Lung microvascular endothelial cell (primary cell): ENCODE results near the gene BEST1. TPM values are rescaled to one million over a fixed set of nuclear protein-coding genes. Genes with fewer than 3 reads are reported as not detected.
"Not testable (repeated sequence)": the region's sequence is repeated elsewhere in the genome, so short reads cannot be mapped to it uniquely, and the experiment has no call there.

Experiments
- DNase-seq, 2 donors: peaks; one replicate each; pipeline versions ENCODE4 v3.0.0 to v3.0.0-alpha.2; 2010; ENCODE audit warnings: low read depth in 2 of 2
- total RNA-seq: library from RNA; depleted of rRNA; stranded (reverse); fragments of >200 nt; gene quantifications from 2 replicates; pipeline ENCODE4 v1.2.1, GENCODE V29; 2014

The BEST1 gene
- total RNA-seq, 1 donor from 2014 or later: under 0.01 TPM

DNA sequence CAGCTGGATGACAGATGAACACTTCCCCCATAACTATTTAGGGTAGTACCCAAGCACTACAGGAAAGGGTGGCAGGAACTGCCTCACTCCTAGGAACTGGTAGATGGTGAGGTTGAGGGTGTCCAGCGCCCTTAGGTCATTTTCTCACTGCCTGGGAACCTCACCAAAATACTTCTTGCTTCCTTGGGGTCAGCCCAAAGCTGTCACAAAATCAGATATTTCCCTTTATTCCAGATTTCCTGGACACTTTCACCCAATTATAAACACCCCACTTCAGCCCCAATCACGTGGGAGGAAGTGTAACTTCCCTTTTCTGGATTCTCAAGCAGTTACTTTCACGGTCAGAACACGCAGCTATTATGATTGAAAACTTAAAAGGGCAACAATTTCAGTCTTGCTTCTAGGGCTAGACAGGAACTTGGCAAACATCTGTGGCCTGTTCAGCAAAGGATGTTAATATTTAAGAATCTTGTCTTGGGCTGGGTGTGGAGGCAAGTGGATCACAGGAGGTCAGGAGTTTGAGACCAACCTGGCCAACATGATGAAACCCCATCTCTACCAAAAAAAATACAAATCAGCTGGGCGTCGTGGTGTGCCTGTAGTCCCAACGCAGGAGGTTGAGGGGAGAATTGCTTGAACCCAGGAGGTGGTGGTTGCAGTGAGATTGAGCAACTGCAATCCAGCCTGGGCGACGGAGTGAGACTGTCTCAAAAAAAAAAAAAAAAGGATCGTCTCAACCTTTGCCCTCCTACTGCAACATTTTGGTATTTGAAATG lies 13.3 kb downstream of the BEST1 start:
- DNase-seq: peak; percentile 39 to 76

DNA sequence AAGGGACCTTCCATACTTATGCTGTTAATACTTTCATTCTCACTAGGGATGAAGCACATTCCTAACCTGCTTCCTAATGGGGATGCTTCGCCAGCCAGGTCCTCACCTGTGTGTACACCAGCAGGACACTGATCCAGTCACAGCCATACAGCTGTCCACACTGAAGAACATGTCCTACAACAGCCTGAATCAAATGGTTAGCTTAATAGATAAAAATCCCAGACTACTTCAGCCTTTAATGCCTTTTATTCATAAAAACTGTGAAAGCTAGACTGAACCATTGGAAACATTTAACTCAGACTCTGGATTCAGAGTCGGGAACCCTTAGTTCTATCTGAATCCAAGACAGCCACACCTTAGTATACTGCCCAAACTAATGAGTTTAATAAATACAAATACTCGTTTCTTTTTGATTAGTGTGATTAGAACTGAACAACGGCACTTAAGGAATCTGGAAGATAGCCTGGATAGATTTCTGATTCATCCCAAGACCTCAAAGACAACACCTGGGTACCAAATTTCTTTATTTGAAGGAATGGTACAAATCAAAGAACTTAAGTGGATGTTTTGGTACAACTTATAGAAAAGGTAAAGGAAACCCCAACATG lies 14.0 kb downstream of the BEST1 start:
- no peak for DNase-seq

DNA sequence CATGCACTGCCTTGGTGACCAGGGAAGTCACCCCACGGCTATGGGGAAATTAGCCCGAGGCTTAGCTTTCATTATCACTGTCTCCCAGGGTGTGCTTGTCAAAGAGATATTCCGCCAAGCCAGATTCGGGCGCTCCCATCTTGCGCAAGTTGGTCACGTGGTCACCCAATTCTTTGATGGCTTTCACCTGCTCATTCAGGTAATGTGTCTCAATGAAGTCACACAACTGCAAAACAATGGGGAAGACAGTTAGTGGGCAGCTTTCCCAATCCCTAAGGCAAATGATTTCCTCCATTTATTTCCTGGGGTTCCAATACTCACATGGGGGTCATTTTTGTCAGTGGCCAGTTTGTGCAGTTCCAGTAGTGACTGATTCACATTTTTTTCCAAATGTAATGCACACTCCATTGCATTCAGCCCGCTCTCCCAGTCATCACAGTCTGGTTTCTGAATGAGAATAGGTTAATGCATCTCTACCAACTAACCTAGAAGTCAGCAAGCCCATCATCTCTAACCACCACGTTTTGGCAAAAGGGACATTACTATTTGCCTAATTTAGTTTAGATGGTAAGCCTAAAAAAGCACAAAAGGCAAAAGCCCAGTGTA lies 14.6 kb downstream of the BEST1 start:
- DNase-seq: not testable (repeated sequence)

DNA sequence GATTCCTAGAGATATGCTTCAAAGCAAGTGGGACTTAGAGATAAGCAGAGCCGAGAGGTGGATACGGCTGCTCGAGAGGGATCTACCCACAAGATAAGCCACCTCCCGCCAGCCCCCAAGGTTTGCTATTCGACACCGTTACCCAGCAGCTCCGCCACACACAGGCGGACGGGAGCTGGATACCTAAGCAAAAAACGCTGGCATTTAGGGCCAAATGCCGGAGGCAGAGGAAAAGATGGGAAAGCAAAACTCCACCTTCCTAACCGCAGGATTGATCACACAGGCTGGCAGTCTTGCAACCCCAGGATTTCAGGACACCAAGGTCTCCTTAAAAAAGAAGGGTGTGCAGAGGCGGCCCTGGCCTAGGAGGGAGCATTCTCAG lies 16.6 kb downstream of the BEST1 start:
- peak in 1 of 2 donors; percentile 36 for DNase-seq

DNA sequence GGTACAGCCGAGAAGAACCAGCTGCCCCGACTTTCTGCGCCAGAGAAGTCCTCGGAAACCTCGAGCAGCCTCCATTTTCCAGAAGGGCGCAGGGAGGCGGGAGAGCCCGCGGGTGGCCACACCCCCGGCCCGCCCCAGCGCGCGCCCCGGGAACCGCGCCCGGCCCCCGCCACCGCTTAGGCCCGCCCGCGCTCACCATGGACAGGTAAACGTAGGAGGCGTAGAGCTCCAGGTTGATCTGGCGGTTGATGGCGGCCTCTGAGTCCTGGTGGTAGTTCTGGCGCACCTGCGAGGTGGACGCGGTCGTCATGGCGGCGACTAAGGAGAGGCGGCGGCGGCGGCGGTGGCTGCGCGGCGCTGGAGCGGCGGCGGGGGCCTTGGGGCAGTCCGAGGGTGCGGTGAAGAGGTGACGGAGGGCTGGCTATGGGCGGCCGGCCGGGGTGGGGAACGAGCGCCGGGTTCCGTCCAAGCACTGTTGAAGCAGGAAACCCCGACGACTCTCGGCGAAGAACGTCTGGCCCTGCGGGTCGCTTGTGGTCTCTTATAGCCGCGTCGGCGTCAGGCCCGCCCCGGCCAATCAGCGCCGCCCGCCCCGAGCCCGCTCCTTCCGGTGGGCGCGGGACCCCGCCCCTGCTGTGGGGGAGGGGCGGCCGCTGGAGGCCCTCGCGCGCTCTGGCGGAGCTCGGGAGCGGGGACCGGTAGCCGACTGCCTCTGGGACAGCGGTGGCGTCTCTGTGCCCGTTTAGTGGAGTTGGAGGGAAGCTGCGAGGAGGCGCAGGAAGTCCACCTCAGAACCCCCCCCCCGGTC lies 17.2 kb downstream of the BEST1 start, which contains the start of gene FTH1:
TSS of gene FTH1 (minus strand) at position 519 of the 808 bp plus-strand sequence. CDS start at position 310, 209 bp downstream.
- DNase-seq: peak; percentile 94 to 96

DNA sequence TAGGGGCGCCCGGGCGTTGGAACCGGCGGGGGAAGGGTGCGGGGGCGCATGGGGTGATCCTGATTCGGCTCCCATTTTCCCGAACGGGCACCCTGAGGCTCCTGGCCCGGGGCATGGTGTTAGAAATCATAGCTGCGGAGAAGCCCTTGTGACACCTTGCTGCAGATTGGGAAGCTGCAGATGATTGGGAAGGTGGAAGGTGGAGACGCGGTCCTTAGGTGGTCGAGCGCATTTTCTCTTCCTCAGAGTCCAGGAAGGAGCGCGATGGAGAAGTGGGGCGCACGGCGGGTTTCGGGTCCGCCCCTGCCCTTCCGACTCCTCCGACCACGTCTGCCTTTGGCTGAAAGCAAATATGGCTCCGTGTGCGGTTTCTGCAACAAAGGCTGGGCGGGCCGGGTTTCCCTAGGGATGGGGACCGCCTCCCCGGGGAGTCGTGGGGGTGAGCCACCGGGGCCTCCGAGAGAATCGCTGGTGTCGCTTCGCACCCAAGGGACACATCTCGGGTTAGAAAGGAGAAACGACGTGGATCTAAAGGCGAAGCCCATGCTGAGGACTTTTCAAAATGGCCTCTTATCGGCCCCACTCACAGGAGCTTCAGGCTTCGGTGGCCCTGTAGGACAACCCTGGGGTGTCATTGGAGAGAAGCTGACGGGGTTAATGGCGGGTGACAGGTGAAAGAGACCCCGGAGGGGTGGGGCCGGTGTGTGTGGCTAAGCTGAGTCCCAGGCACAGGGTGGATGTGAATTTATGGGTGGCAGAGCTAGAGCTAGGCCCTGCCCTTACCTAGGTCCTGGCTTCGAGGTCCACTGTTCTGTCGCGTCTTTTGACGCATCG lies 18.0 kb downstream of the BEST1 start:
- peak; percentile 27 to 46 for DNase-seq

DNA sequence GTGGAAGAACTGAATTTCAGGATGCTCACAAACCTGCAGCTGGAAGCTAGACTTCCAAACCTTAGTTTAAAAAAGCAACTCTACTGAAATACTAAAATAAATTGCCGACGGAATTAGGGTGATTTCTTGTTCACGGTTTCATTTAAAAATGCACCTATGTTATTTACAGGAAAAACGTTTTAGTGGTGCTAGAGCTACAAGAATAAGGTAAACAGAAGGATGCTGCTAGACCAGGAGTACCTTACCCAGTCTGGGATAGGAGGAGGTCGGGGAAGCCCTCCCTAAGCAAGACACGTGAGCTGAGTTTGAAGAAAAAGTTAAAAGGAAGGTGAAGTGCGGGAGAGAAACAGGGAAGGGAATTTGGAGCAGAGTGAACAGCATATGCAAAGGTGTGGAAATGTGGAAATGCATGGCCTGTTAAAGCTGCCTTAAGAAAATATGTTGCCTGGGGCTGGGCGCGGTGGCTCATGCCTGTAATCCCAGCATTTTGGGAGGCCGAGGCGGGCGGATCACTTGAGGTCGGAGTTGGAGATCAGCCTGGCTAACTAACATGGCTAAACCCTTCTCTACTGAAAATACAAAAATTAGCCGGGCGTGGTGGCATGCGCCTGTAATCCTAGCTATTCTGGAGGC lies 18.7 kb downstream of the BEST1 start:
- no peak for DNase-seq

DNA sequence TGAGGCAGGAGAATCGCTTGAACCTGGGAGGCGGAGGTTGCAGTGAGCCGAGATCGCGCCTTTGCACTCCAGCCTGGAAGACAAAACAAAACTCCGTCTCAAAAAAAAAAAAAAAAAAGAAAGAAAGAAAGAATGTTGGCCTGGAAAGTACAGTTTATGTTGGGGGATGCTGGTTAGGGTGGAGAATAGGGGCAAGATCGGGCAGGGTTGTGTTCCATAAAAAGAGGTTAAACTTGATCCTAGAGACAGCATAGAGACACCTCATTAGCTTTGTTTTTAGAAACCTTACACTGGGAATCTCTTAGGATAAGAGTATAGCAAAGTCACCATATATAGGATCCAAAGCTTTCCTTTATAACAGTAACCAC lies 19.2 kb downstream of the BEST1 start:
- no peak for DNase-seq

DNA sequence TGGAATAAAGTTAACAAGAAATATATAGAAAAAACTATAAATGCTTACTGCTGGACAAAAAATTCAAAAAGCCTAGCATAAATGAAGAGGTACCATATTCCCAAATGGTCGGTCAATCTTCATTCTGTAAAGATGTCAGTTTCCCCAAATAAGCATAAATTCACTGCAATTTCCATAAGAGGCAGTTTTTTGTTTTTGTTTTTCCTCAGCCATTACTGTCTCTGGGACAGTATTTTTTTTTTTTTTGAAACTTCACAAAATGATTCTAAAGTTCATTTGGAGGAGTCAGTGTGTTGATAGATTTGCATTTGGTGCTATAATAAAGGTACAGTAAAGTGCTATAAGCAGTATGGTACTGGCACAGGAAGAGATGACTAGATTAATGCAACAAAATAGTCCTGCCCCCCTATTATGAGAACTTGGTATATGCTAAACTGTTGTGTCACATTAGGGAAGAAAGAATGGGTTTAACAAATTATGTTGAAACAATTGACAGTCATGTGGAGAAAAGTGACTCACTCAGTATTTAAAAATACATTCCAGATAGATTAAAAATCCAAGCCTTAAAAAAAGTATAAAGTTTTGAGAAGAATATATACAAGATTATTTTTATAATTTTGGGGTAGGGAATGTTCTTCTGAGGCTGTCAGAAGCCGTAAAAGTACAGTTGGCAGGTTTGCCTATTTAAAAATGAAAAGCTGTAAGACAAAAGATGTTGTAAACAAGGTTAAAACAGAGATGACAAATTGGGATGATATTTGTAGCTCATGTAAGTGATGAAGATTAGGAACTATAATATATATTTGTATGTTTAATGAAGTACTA lies 19.9 kb downstream of the BEST1 start:
- peak; percentile 81 to 86 for DNase-seq

DNA sequence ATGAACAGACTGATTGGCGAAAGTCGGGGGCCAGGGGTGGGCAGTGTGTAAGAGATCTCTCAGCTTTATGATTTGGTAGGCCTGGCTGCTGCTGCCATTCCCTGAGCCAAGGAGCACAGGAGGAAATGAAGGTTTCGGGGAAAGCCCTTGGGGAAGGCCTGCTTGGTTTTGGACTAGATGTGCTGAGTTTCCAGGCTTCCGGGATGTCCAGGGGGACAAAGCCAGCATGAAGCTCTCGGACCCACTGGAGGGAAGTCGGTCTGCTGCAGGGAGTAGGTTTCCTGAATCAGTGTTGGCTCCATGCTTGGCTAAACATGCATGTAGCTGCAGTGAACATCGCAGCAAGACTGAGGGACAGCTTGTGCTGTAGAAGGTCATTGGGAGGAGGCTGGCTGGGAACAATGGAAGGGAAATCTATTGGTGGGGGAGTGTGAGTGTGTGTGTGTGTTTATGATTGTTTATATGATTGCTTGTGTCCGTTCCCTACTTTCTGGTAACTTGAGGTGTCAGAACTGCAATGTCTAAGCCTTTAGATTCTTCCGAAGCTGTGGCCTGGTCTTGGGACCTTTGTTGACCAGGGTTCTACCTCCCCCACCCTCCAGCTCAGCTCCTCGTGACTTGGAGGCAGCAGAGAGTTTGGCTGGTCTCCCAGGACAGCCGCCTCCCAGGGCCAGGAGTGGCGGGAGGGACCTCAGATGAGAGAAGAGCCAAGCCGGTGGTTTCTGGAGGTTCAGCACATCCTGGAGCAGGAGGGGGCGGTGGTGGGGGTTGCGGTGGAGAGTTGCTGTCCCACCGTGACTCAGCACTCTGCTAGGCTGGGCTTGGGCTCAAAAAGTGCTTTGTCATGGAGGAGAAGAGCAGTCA lies 21.3 kb downstream of the BEST1 start:
- peak; percentile 99 for DNase-seq

DNA sequence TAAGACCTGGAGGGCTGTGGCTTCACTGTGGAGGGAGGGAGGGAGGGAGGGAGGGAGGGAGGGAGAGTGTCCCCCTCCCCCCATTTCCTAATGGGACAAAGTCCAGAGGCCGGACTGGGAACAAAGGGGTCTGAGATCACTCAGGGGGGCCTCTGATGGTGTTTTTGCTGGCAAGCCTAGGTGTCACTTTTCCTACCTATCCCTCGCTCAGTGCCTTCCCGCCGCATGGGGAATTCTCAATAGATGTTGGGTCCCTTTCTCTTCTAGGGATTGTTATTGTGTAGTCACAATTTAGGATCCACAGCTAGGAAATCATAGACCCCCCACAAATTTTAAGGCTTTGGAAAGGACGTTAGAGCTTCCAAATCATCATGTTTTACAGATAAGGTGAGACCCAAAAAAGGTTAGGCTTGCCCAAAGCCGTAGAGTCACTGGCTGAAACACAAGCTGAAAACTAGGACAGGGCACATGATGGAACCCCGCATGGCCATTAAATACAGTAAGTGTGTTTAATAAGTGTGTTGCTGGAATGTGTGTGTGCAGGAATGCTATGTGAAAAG lies 22.0 kb downstream of the BEST1 start:
- DNase-seq: peak in 1 of 2 donors; percentile 63

DNA sequence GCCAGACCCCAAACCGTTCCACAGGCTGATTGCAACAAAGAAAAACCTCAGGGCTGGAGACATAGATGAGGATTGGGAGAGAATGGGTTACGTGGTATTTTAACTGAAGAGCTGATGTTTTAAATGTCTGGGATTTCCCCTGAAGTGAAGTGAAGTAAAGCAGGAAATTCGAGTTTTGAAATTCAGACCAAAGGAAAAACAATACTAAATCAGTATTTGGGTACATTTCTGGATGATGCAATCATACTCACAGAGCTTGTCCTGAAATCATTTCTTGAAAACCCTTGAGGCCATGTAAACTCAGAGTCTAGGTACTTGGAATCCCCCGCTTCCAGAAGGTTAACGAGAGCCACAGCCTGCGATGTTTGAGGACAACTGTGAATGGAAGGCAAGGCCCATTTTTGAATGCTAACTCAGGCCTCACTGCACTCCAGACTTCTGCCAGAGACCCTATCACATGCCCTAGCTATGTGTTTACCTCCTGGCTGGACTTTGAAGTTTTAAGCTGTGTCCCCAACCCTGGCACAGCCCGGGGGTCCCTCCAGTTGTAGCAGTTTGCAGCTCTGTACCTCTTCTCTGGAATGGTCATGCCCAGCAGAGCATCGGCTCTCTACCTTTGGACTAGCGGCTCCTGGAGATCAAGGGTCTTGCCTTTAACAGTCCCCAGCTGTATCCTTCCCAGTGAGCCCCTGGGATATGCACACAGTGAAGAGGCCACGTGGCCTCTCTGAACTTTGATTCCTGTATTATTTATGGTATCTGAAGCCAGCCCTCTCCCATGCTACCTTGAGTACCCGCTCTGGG lies 22.7 kb downstream of the BEST1 start:
- peak in 1 of 2 donors; percentile 79 for DNase-seq

DNA sequence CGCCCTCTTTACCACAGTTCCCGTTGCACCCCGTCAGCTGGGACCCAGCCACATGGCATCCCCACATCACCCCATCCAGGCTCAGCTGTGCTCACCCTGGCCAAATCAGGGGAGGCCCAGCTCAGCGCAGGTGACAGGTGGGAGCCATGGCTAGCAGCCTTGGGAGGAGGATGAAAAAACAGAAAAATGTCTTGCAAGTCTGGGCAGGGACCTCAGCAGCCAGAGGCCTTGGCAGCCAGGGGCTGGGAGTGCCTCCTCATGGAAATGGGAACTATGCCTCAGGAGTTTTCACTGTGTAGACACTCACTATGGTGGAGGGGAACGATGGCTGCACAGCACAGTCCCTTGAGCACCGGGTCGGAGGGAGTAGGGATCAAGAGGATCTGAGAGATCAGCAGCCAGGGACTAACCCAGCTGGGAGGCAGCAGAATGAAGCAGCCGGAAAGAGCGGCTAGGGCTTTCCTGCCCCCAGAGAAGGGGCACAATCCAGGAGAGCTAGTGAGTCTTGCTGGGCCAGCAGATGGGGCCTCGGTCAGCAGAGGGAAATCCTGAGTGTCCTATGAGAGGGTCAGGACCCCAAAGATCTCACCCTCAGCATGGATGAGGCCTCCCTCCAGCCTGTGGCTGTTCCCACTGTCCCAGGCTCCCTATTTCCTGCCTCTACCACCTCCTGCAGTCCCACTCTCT lies 23.5 kb downstream of the BEST1 start:
- DNase-seq: peak in 1 of 2 donors; percentile 38

DNA sequence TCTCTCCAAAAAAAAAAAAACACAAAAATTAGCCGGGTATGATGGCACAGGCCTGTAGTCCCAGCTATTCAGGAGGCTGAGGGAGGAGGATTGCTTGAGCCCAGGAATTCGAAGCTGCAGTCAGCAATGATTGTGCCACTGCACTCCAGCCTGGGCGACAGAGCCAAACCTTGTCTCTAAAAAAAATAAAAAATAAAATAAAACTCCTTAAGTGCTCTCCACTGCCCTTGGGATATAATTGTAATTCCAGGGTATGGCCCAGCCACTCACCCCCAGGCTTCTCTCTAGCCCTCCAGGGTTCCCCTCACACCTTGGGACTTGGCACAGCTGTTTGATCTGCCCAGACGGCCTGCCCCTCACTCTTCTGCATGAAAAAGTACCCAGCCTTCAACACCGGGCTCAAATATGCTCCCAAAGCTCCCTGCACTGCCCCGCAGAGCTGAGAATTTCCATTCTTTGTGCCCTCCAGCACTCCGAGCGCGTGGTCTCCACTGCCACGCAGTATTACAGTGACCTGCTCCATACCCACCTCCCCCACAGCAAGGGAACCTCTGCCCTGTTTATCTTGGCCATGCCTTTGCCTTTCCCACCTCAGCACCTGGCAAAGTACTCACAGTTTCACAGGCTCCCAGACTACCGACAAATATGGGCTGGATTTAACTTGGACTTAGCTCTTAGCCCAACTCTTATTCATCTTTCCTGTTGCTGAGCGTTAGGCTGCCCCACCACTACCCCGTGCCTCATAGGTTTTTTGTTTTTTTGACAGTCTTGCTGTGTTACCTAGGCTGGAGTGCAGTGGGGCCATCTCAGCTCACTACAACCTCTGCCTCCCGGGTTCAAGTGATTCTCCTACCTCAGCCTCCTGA lies 24.8 kb downstream of the BEST1 start:
- peak; percentile 60 to 86 for DNase-seq

DNA sequence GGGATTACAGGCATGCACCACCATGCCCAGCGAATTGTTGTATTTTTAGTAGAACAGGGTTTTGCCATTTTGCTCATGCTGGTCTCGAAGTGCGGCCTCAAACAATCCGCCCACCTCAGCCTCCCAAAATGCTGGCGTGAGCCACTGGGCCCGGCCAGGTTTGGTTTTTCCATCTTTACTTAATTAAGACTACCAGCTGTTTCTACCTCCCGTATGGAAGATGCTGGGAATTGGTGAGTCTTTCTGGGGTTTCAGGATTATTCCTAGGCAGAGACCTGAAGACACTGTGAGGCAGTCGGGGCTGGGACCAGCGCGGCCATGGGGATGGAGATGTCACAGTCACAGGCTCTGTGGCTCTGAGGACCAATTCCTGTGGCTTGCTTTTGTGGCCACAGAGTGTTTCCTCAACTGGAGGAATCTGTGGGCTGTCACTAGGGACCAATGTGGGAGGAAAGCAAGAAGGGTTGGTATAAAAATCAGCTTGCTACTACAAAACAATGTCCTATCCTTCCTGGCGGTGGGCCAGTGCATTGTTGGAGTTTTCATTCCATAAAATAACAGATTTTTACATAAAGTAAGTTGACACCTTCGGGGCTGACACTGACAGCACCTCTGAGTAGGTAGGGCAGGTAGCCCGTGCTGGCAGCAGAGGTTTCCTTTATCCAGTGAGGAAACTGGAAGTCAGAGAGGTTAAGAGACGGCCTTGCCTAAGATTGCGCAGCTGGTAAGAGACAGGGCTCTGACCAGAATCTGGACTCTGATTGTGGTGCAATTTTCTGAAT lies 25.7 kb downstream of the BEST1 start:
- peak in 1 of 2 donors; percentile 50 for DNase-seq
